CD4-positive, alpha-beta T cell treated with Interleukin-10 for 1 hour (primary cell): ENCODE data around the gene FGF6.
"Not testable (repeated sequence)": the region's sequence is repeated elsewhere in the genome, so short reads cannot be mapped to it uniquely, and the experiment has no call there.

Experiments
- DNase-seq: peaks from one replicate; pipeline ENCODE4 v3.0.0-alpha.2; 2020

FGF6 gene

DNA sequence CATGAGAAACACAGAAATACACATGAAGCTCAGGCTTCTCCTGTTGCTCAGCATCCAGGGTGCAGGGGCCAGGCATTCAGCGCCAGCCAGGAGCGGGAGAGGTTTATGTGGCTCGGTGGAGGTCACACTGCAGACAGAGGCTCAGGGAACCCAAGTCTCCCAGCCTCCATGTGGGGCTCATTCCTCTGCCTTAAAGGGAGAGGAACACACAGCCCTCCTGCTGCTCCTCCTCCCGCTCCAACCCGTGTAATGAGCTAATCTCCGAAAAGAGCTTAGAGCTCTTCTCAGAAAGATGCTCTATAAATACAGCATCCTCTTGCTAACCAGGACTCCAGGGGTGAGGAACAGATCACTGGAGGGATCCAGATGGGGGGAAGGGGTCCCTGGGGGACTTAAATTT is 28.2 kb downstream of the FGF6 start:
- no peak for DNase-seq

DNA sequence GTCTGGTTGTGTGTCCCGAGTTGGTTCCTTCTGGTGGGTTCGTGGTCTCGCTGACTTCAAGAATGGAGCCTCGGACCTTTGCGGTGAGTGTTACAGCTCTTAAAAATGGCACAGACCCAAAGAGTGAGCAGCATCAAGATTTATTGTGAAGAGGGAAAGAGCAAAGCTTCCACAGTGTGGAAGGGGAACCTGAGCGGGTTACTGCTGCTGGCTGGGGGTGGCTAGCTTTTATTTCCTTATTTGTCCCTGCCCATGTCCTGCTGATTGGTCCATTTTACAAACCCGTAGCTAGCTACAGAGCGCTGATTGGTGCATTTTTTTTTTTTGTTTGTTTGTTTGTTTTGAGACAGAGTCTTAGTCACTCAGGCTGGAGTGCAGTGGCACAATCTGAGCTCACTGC is 29.3 kb downstream of the FGF6 start:
- no peak for DNase-seq

DNA sequence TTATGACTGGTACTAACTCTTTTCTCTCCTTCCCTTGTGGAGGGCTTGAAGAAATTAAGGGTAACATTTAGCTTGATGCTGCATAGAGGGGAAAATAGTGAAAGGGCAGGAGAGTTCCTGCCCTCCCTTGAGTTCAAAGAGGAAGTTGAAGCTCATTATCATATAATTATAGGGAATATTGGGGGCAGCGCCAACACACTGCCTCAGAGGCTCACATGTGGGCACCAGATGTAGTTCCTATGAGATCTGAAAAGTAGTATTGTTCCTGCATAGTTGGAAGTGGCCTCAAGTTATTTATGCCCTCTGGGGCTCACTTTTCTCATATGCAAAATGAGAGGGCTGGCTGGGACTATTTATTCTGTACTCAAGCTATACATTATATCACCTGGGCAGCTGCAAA is 33.1 kb downstream of the FGF6 start:
- DNase-seq: no peak

DNA sequence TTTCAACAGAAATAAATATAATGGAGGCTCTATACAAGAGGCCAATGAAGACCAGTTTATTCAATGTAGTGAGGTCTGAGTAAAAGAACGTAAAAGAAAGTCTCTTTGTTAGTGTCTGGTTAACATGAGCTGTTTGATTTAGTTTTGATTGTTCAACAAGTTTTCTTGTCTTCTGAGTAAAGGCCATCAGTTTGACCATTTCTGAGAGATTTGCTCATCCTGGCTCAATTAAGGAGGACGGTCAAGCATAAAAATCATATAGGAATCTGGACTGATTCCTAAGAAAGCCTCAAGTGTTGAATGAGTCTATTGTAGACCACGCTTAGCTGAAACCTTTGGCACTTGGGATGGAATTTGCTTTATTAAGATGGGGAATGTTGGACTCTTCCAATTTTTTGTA is 33.6 kb downstream of the FGF6 start:
- DNase-seq: no peak

DNA sequence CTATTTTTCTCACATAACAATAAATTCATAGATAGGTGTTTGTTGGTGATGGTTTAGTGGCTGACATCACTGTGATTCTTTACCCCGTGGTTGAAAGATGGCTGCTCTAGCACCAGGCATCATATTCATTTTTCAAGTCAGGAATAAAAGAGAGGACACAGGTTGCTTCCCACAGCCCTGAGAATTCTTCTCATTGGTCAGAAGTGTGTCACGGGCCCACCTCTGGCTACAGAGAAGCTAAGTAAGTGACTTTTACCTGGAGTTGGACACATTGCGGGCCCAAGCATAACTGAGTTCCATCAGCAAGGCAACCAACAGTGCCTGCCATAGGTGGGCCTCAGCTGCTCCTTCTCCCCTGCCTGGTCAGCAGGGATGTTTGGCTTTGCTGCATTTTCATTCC is 38.5 kb downstream of the FGF6 start:
- DNase-seq: no peak

DNA sequence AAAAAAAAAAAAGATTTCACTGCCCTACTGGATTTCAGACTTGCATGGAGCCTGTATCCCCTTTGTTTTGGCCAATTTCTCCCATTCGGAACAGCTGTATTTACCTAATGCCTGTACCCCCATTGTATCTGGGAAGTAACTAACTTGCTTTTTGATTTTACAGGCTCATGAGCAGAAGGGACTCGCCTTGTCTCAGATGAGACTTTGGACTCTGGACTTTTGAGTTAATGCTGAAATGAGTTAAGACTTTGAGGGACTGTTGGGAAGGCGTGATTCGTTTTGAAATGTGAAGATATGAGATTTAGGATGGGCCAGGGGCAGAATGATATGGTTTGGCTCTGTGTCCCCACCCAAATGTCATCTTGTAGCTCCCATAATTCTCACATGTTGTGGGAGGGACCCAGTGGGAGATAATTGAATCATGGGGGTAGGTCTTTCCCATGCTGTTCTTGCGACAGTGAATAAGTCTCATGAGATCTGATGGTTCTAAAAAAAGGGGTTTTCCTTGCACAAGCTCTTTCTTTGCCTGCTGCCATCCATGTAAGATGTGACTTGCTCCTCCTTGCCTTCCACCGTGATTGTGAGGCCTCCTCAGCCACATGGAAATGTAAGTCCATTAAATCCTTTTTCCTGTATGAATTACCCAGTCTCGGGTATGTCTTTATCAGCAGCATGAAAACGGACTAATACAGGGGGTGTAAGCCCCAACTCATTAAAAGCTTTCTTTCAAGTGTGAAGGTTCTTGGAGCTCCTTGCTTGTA is 40.6 kb downstream of the FGF6 start:
- not testable (repeated sequence) for DNase-seq

DNA sequence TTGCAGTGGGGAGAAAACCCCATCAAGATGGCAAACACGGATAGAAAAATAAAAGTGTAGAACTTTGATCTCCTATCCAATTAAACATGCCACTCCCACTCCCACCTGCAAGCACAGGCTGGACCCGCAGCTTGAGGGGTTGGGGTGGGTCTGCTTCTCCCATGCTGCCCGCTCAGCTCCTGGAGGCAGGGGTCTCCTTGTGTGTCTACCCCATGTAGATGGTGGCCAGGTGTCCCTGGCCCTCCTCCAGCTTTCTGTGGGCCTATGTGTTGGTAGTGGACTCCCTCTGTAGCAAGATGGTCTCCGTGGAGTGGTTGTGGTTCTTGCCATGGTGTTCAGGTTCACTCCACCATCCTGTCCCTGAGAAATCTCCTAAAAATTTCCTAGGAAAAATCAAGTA is 42.6 kb downstream of the FGF6 start:
- no peak for DNase-seq

DNA sequence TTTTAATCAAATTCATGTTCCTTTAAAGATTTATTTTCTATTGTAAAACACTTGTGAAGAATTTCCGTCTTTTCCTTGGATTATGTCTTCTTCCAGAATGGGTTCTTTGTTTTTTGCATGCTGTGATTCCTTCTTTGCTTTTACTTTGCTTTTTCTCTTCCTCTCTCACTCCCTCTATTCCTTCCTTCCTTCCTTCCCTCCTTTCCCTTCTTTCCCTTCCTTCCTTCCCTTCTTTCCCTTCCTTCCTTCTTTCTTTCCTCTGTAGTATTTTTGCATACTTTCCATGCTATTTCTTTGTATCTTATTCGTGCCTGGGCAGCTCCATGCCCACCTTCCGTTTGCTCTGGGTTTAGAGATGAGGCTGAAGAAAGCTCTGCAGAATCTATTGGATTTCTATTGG is 44.5 kb downstream of the FGF6 start:
- no peak for DNase-seq

DNA sequence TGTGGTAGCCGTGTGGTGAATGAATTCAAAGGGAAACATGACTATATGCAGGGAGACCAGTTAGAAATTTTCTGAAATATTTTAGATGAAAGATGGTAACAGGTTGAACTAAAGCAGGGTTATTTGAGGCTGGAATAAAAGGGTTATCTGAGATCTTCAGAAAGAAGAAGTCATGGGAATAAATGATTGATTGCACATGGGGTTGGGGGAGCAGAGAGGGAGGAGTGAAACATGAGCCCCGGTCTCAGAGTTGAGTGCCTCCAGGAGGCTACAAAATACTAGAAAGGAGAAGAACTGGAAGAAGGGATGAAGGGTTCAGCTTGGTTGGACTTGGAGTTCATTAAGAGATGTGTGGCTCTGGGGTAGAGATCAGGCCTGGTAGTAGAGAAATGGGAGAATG is 49.8 kb downstream of the FGF6 start:
- no peak for DNase-seq

DNA sequence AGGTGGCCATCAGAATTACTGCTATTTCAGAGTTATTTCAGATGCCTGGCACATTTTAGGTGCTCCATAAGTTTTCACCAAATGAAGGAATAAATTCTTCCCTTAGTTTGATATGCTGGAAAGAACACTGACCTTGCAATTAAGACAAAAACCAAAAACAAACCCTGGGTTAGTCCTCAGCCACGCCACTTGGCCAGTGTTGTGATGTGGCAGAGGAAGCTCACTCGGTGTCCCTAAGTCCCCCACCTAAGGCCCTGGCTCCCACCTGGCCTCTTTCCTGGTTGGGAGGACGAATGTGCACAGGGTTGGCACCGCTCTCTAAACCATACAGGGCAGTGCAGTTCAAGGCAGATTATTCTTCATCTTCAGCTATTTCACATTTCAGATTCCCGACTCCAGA is 52.4 kb downstream of the FGF6 start:
- no peak for DNase-seq

DNA sequence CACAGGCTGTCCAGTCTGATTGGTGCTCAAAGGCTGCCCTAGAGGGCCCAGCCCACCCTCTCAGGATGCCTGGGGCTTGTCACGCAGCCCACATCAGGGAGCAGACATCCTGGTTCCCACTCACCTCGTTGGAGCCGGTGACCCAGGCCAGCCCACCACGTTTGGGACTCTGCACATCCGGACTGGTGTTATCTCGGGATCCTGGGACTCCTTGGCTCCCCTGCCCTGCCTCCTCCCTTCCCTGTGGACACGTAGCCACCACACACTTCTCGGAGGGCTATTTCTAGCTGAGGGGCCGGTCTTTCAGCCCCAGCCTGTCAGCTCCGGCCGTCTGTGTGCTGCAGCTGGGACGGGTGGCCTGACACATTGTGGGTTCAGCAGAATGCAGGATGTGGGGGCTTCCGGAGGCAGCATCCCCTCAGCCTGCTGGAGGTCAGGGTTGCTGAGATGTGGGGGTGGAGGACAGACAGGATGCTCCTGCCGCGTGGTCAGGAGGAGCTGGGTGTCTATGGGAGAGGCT is 53.3 kb downstream of the FGF6 start:
- DNase-seq: no peak

DNA sequence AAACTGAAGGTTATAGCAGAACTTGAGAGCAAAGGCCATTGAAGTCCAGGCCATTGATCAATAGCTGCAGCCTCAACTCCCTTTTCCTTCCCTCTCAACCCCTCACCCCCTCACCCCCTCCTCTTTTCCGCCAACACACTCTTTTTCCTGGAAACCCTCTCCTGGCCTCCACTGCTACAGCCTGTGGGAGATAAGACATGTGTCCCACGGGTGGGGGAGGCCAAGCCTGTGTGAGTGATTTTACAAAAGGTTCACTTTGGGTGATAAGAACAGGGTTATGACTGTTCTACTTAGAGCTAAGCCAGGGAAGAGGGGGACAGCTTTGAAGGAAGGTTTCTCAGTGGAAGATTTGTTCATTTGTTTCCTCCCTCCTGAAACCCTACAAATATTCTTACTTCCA is 57.0 kb downstream of the FGF6 start:
- DNase-seq: no peak

DNA sequence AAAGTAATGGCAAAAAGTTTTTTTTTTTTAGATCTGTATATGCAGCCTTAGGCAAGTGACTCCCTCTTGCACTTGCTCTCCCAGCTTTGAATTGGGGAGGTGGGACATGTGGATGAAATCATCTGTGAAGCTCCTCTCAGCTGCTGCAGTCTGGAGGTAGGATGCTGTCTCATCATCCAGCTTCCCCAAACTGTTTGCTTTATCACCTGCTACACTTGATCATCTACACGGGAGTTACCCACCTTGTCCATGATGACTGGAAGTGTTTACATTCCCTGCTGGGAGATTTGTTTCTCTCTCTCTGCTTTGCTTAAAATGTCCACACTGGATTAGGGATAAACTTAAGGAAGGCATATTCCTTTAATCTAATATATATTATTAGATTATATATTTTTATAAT is 57.6 kb downstream of the FGF6 start:
- no peak for DNase-seq

DNA sequence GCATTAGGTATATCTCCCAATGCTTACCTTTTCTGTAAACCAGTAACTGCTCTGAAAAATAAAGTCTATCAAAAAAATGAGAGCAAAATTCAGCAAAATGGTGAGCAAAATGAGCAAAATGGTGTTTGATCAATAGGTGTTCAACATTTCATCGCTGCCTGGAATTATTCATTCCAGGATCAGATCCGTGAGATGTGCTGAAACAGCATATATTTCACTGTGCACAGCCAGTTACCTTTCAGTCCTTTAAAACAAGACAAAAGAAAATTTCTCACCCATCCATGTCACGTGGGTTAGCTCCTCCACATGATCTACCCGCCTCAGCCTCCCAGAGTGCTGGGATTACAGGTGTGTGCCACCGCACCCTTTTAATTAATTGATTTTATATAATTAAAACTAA is 58.0 kb downstream of the FGF6 start:
- no peak for DNase-seq

DNA sequence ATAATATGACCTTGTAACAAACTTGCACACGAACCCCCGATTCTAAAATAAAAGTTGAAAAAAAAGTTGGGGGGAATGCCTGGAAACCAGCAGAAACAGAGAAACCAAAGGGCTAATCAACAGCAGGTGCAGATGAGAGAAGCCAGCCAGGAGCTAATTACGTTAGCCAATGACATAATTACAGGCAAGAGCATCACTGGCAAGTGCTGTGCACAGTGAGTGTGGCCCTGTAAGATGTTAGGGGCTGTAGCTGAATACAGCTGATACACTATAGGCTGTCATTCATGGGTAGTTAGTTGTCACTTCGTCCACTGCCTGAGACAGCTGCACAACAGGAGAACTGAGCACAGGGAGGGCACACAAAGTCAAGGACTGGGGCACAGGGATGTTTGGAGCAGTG is 58.8 kb downstream of the FGF6 start:
- no peak for DNase-seq
